ENCODE data around the gene ARSA.
"Not testable (repeated sequence)": the region's sequence is repeated elsewhere in the genome, so short reads cannot be mapped to it uniquely, and the experiment has no call there.

Gene ARSA

GRCh38 chr22:50653256-50653655 is 25.3 kb upstream of the ARSA start:
- no peak overlapping the region for H3K4me3 ChIP-seq (ENCODE audit: control insufficient read depth, low read depth, low read length)
- TF ChIP-seq CTCF (conservative IDR thresholded peaks at IDR 0.05; ENCODE audit: control insufficient read depth, insufficient read depth, low read depth, low read length): no peak
- no peak for DNase-seq (ENCODE audit: low read depth)

GRCh38 chr22:50643821-50644101 is 15.8 kb upstream of the ARSA start:
- not testable (repeated sequence) for H3K4me3 ChIP-seq (ENCODE audit: control insufficient read depth, low read depth, low read length); DNase-seq (ENCODE audit: low read depth)

- H3K4me3 ChIP-seq (ENCODE audit: control insufficient read depth, low read depth, low read length); DNase-seq (ENCODE audit: low read depth): not testable (repeated sequence)
Observed at GRCh38 chr22:50643021-50643820, 15.3 kb upstream of the ARSA start.

GRCh38 chr22:50641696-50642607 is 14.0 kb upstream of the ARSA start:
- DNase-seq (ENCODE audit: low read depth): peak; percentile 29
- H3K4me3 ChIP-seq (ENCODE audit: control insufficient read depth, low read depth, low read length): no peak overlapping the region
- peak; percentile 44 for TF ChIP-seq CTCF (conservative IDR thresholded peaks at IDR 0.05; ENCODE audit: control insufficient read depth, insufficient read depth, low read depth, low read length)

GRCh38 chr22:50640857-50641647 is 13.1 kb upstream of the ARSA start:
- DNase-seq (ENCODE audit: low read depth): no peak
- no peak overlapping the region for H3K4me3 ChIP-seq (ENCODE audit: control insufficient read depth, low read depth, low read length)
- no peak for TF ChIP-seq CTCF (conservative IDR thresholded peaks at IDR 0.05; ENCODE audit: control insufficient read depth, insufficient read depth, low read depth, low read length)

GRCh38 chr22:50640296-50640695 is 12.3 kb upstream of the ARSA start:
- not testable (repeated sequence) for DNase-seq (ENCODE audit: low read depth); H3K4me3 ChIP-seq (ENCODE audit: control insufficient read depth, low read depth, low read length)

GRCh38 chr22:50635591-50635990 is 7.6 kb upstream of the ARSA start:
- TF ChIP-seq CTCF (conservative IDR thresholded peaks at IDR 0.05; ENCODE audit: control insufficient read depth, insufficient read depth, low read depth, low read length): no peak
- no peak overlapping the region for H3K4me3 ChIP-seq (ENCODE audit: control insufficient read depth, low read depth, low read length)

GRCh38 chr22:50633771-50634170 is 5.8 kb upstream of the ARSA start:
- TF ChIP-seq CTCF (conservative IDR thresholded peaks at IDR 0.05; ENCODE audit: control insufficient read depth, insufficient read depth, low read depth, low read length): no peak
- DNase-seq (ENCODE audit: low read depth): no peak

More at GRCh38 chr22:50635591-50635990, 7.6 kb upstream of the ARSA start:
- DNase-seq (ENCODE audit: low read depth): no peak

More at GRCh38 chr22:50633771-50634170, 5.8 kb upstream of the ARSA start:
- H3K4me3 ChIP-seq (ENCODE audit: control insufficient read depth, low read depth, low read length): no peak overlapping the region
